HEK293 (cell line): Measurements from ENCODE around the gene SENP1.

Experiments
- CTCF ChIA-PET: fragments of 350-600 bp; formaldehyde crosslinking; extraction: SDS; loops from one replicate; lab custom pipeline; 2021; ENCODE audit warnings: antibody characterized with exemption; lab: Yijun Ruan, JAX
- POLR2A ChIA-PET: fragments of 300-600 bp; formaldehyde crosslinking; extraction: SDS; loops from one replicate; lab custom pipeline; 2020; ENCODE audit warnings: antibody characterized with exemption, inconsistent platforms; lab: Yijun Ruan, JAX
- H3K27ac ChIP-seq: fragments of 200-500 bp; sonication (Bioruptor generic); 2 replicates; pipeline ENCODE4 v1.5.1; 2014; ENCODE audit warnings: low read depth, low read length, control low read depth, inconsistent platforms; ENCODE audit errors: extremely low read depth
- H3K36me3 ChIP-seq, 2 experiments: fragments of 200-500 bp in 1 of 2; sonication (Bioruptor generic) in 1 of 2; 1 replicate in 1 of 2; 2 replicates in 1 of 2; pipeline ENCODE4 v1.5.1; 2014 to 2017; ENCODE audit warnings: inconsistent platforms in 2 of 2, low read length in 2 of 2; ENCODE audit not compliant: control insufficient read depth in 2 of 2, insufficient read depth in 1 of 2
- H3K4me1 ChIP-seq: fragments of 200-500 bp; sonication (Bioruptor generic); 2 replicates; pipeline ENCODE4 v1.5.1; 2014; ENCODE audit warnings: mild to moderate bottlenecking, low read length, inconsistent platforms; ENCODE audit not compliant: control insufficient read depth, insufficient read depth
- H3K4me3 ChIP-seq: 2 replicates; pipeline ENCODE4 v1.5.1; 2011; ENCODE audit warnings: low read depth, mild to moderate bottlenecking, control low read depth, low read length, moderate library complexity
- H3K9me3 ChIP-seq: fragments of 200-500 bp; sonication (Bioruptor generic); 2 replicates; pipeline ENCODE4 v1.5.1; 2014; ENCODE audit warnings: low read depth, low read length, inconsistent platforms; ENCODE audit not compliant: control insufficient read depth, insufficient read depth
- GLI4 ChIP-seq: fragments of 450-650 bp; formaldehyde crosslinking; IDR thresholded peaks from 2 replicates; pipeline ENCODE4 v1.5.1; 2016; ENCODE audit warnings: missing biosample characterization, missing genetic modification characterization
- GLIS1 ChIP-seq: fragments of 450-650 bp; formaldehyde crosslinking; IDR thresholded peaks from 2 replicates; pipeline ENCODE4 v1.5.1; 2016; ENCODE audit warnings: missing biosample characterization, missing genetic modification characterization
- HOXD13 ChIP-seq: sonication (generic); formaldehyde crosslinking; IDR thresholded peaks from 2 replicates; pipeline ENCODE4 v1.8.0; 2022; ENCODE audit warnings: missing genetic modification reagents, borderline replicate concordance
- KLF7 ChIP-seq: fragments of 450-650 bp; formaldehyde crosslinking; IDR thresholded peaks from 2 replicates; pipeline ENCODE4 v1.5.1; 2016; ENCODE audit warnings: missing biosample characterization, missing genetic modification characterization, borderline replicate concordance
- KLF8 ChIP-seq: fragments of 450-650 bp; formaldehyde crosslinking; IDR thresholded peaks from 2 replicates; pipeline ENCODE4 v1.5.1; 2016; ENCODE audit warnings: missing biosample characterization, missing genetic modification characterization
- KLF9 ChIP-seq: fragments of 450-650 bp; formaldehyde crosslinking; IDR thresholded peaks from 2 replicates; pipeline ENCODE4 v1.5.1; 2016; ENCODE audit warnings: missing biosample characterization, missing genetic modification characterization, low read depth
- MEIS1 ChIP-seq: sonication (generic); formaldehyde crosslinking; IDR thresholded peaks from 2 replicates; pipeline ENCODE4 v1.8.1; 2022; ENCODE audit warnings: missing genetic modification reagents, mild to moderate bottlenecking, borderline replicate concordance
- PRDM10 ChIP-seq: fragments of 450-650 bp; formaldehyde crosslinking; IDR thresholded peaks from 2 replicates; pipeline ENCODE4 v1.5.1; 2016; ENCODE audit warnings: missing biosample characterization, missing genetic modification characterization
- RBAK ChIP-seq: fragments of 450-650 bp; formaldehyde crosslinking; IDR thresholded peaks from 2 replicates; pipeline ENCODE4 v1.5.1; 2016; ENCODE audit warnings: missing biosample characterization, missing genetic modification characterization
- SP2 ChIP-seq: fragments of 450-650 bp; formaldehyde crosslinking; IDR thresholded peaks from 2 replicates; pipeline ENCODE4 v1.5.1; 2016; ENCODE audit warnings: missing biosample characterization, missing genetic modification characterization
- ZBTB48 ChIP-seq: fragments of 450-650 bp; formaldehyde crosslinking; IDR thresholded peaks from 2 replicates; pipeline ENCODE4 v1.5.1; 2016; ENCODE audit warnings: missing biosample characterization, missing genetic modification characterization
- ZNF138 ChIP-seq: fragments of 450-650 bp; formaldehyde crosslinking; IDR thresholded peaks from 2 replicates; pipeline ENCODE4 v1.5.1; 2016; ENCODE audit warnings: missing biosample characterization, missing genetic modification characterization, borderline replicate concordance
- ZNF174 ChIP-seq: fragments of 450-650 bp; formaldehyde crosslinking; IDR thresholded peaks from 2 replicates; pipeline ENCODE4 v1.5.0; 2017; ENCODE audit warnings: missing biosample characterization, mild to moderate bottlenecking, missing genetic modification characterization
- ZNF175 ChIP-seq: fragments of 450-650 bp; formaldehyde crosslinking; IDR thresholded peaks from 2 replicates; pipeline ENCODE4 v1.5.1; 2016; ENCODE audit warnings: missing biosample characterization, missing genetic modification characterization
- ZNF24 ChIP-seq: fragments of 450-650 bp; formaldehyde crosslinking; IDR thresholded peaks from 2 replicates; pipeline ENCODE4 v1.5.1; 2016; ENCODE audit warnings: missing biosample characterization, missing genetic modification characterization
- ZNF426 ChIP-seq: fragments of 450-650 bp; formaldehyde crosslinking; IDR thresholded peaks from 2 replicates; pipeline ENCODE4 v1.5.1; 2017; ENCODE audit warnings: missing biosample characterization, missing genetic modification characterization, mild to moderate bottlenecking, inconsistent platforms, moderate library complexity
- ZNF596 ChIP-seq: fragments of 450-650 bp; IDR thresholded peaks from 2 replicates; pipeline ENCODE4 v1.5.0; 2018; ENCODE audit warnings: missing biosample characterization, mild to moderate bottlenecking, missing genetic modification characterization, moderate library complexity
- ZNF660 ChIP-seq: fragments of 450-650 bp; IDR thresholded peaks from 2 replicates; pipeline ENCODE4 v1.5.1; 2018; ENCODE audit warnings: missing biosample characterization, mild to moderate bottlenecking, missing genetic modification characterization
- ZNF664 ChIP-seq: fragments of 450-650 bp; formaldehyde crosslinking; IDR thresholded peaks from 2 replicates; pipeline ENCODE4 v1.5.1; 2016; ENCODE audit warnings: missing biosample characterization, missing genetic modification characterization
- ZNF704 ChIP-seq: fragments of 450-650 bp; formaldehyde crosslinking; IDR thresholded peaks from 2 replicates; pipeline ENCODE4 v1.5.1; 2016; ENCODE audit warnings: missing biosample characterization, missing genetic modification characterization
- ZNF777 ChIP-seq: fragments of 450-650 bp; formaldehyde crosslinking; IDR thresholded peaks from 2 replicates; pipeline ENCODE4 v1.5.1; 2017; ENCODE audit warnings: missing biosample characterization, missing genetic modification characterization, borderline replicate concordance
- ZSCAN16 ChIP-seq: fragments of 450-650 bp; formaldehyde crosslinking; IDR thresholded peaks from 2 replicates; pipeline ENCODE4 v1.5.1; 2016; ENCODE audit warnings: missing biosample characterization, missing genetic modification characterization

The SENP1 gene

GRCh38 chr12:48105867-48106680 lies at the start of gene SENP1 (continued):
- TF ChIP-seq ZBTB48, result peak; percentile 100
- TF ChIP-seq HOXD13 (CRISPR knock-in tag), result 0 out of 2 replicates have a peak, but pooled peaks have one; percentile 49
- no peak for TF ChIP-seq ZNF777 (tag by site-specific recombination)
- TF ChIP-seq ZNF596 (tag by site-specific recombination), result peak; percentile 52; the same call in 1 of the 2 replicates
- no peak for TF ChIP-seq RBAK (tag by site-specific recombination)
- TF ChIP-seq SP2 (tag by site-specific recombination), result peak; percentile 89

GRCh38 chr12:48151103-48151771 lies 45.4 kb upstream of the SENP1 start:
- no peak overlapping the region for H3K4me3 ChIP-seq
- no peak overlapping the region for H3K27ac ChIP-seq
- peaks cover 1% of the 10 kb centered on the region; the same call in 1 of the 2 replicates for H3K4me1 ChIP-seq
- TF ChIP-seq MEIS1 (CRISPR knock-in tag), result no peak
- no peak for TF ChIP-seq ZNF24
- no peak for TF ChIP-seq ZNF138
- no peak for TF ChIP-seq ZNF174 (tag by site-specific recombination)
- no peak for TF ChIP-seq ZNF426 (tag by site-specific recombination)
- TF ChIP-seq ZNF704 (tag by site-specific recombination), result no peak
- TF ChIP-seq ZNF175, result no peak
- no peak for TF ChIP-seq PRDM10 (tag by site-specific recombination)
- TF ChIP-seq, all 188 proteins: peak for 0
- Histone ChIP-seq H3K36me3 (peaks cover 23 to 70% of the 10 kb centered on the region in 2 experiments), H3K9me3 (no peaks in the 10 kb centered on the region)
- ChIA-PET CTCF (interaction anchor here (0.8 to 1.5 kb wide), 3 partner anchors 13 to 188 kb away, joined by 3 to 13 read pairs (median 3); partner anchors contain the start of gene TMEM106C), POLR2A (no interaction called here)

- Histone ChIP-seq H3K4me1 (peaks cover 4% of the 10 kb centered on the region; the same call in 1 of the 2 replicates), H3K27ac (no peak overlapping the region), H3K9me3 (no peaks in the 10 kb centered on the region)
- no peak for TF ChIP-seq ZNF660 (tag by site-specific recombination)
- TF ChIP-seq GLIS1, result no peak
- no peak for TF ChIP-seq KLF8
- TF ChIP-seq KLF9 (tag by site-specific recombination), result no peak
- TF ChIP-seq GLI4 (tag by site-specific recombination), result no peak
- TF ChIP-seq ZSCAN16 (tag by site-specific recombination), result no peak
- TF ChIP-seq ZNF664 (tag by site-specific recombination), result no peak
- no peak for TF ChIP-seq KLF7 (tag by site-specific recombination)
- TF ChIP-seq ZNF704 (tag by site-specific recombination), result no peak
- TF ChIP-seq, all 188 proteins: peak for 0
- ChIA-PET POLR2A (interaction anchor here (1.1 kb wide), 1 partner anchor 12 kb away, joined by 4 read pairs; the partner anchor contains the start of gene ASB8), CTCF (interaction anchor here (0.6 to 3.2 kb wide), 3 partner anchors 11 to 986 kb away, joined by 3 to 12 read pairs (median 3); partner anchors contain the start of gene ASB8)
- Histone ChIP-seq H3K4me3 (no peak overlapping the region), H3K36me3 (peaks cover 19 to 94% of the 10 kb centered on the region in 2 experiments)
These were observed 40.1 kb upstream of the SENP1 start for GRCh38 chr12:48145981-48146380.
